GM12878 (cell line): Measurements from ENCODE around the gene ACAD11. TPM values are rescaled to one million over a fixed set of nuclear protein-coding genes. Genes with fewer than 3 reads are reported as not detected.

Experiments used
- ATAC-seq: fragments of 200-7000 bp; cut with Tn5 transposase; 3 replicates; pipeline ENCODE4 v1.9.1; 2020; ENCODE audit warnings: mild to moderate bottlenecking, moderate library complexity
- BruUV-seq: library from RNA; stranded (reverse); fragments of 400-500 nt; replicated peaks from 2 replicates; lab custom pipeline; 2021; lab: Mats Ljungman, UMichigan
- CTCF ChIA-PET: fragments of 300-600 bp; sonication (Branson Sonifier 250); formaldehyde crosslinking; extraction: SDS; loops from one replicate; lab custom pipeline; 2021; ENCODE audit warnings: inconsistent platforms; lab: Yijun Ruan, JAX
- POLR2A ChIA-PET: fragments of 350-600 bp; formaldehyde crosslinking; extraction: SDS; loops from one replicate; lab custom pipeline; 2021; ENCODE audit warnings: inconsistent platforms; lab: Charles Lee
- RAD21 ChIA-PET: fragments of 300-600 bp; sonication (Branson Sonifier 250); formaldehyde crosslinking; loops from one replicate; lab custom pipeline; 2023; ENCODE audit warnings: antibody characterized with exemption; ENCODE audit not compliant: unreplicated experiment; lab: Charles Lee
- SMC1A ChIA-PET: fragments of 300-600 bp; sonication (Branson Sonifier 250); formaldehyde crosslinking; loops from one replicate; lab custom pipeline; 2023; ENCODE audit not compliant: unreplicated experiment, uncharacterized antibody; lab: Charles Lee
- DNase-seq: peaks from one replicate; pipeline ENCODE4 v3.0.0-alpha.2; 2011; ENCODE audit warnings: low read depth, low spot score
- FAIRE-seq: peaks from 3 replicates; lab custom pipeline; 2011; peaks lifted over from hg19 to GRCh38; lab: Jason Lieb, UNC
- H2AFZ ChIP-seq: 2 replicates; pipeline ENCODE4 v1.6.0; 2011; ENCODE audit warnings: low read depth, low read length, control low read depth; ENCODE audit not compliant: control insufficient read depth
- H3K27ac ChIP-seq: 2 replicates; pipeline ENCODE4 v1.5.1; 2011; ENCODE audit warnings: control low read depth; ENCODE audit not compliant: control insufficient read depth, insufficient read depth
- H3K27me3 ChIP-seq, 2 experiments: replicated peaks in 1 of 2; 2 replicates each; pipeline versions ENCODE4 v1.6.0 to v1.6.1; 2011; ENCODE audit warnings: low read length in 1 of 2; ENCODE audit not compliant: control insufficient read depth in 2 of 2, insufficient read depth in 2 of 2
- H3K36me3 ChIP-seq, 2 experiments: 2 replicates each; pipeline ENCODE4 v1.5.1; 2011; ENCODE audit warnings: low read length in 1 of 2; ENCODE audit not compliant: control insufficient read depth in 2 of 2, insufficient read depth in 2 of 2
- H3K4me1 ChIP-seq: 2 replicates; pipeline ENCODE4 v1.6.1; 2011; ENCODE audit warnings: mild to moderate bottlenecking, low read length, moderate library complexity, mixed read lengths; ENCODE audit not compliant: control insufficient read depth, insufficient read depth
- H3K4me2 ChIP-seq: 2 replicates; pipeline ENCODE4 v1.6.0; 2011; ENCODE audit warnings: control low read depth; ENCODE audit not compliant: control insufficient read depth, insufficient read depth
- H3K4me3 ChIP-seq: fragments of 200-600 bp; sonication (generic); 2 replicates; pipeline ENCODE4 v1.5.1; 2016
- H3K79me2 ChIP-seq: 2 replicates; pipeline ENCODE4 v1.6.0; 2011; ENCODE audit warnings: low read length; ENCODE audit not compliant: control insufficient read depth, insufficient read depth
- H3K9ac ChIP-seq: 2 replicates; pipeline ENCODE4 v1.8.0; 2011; ENCODE audit warnings: low read length, control low read depth, mixed read lengths; ENCODE audit not compliant: control insufficient read depth, insufficient read depth
- H3K9me3 ChIP-seq: replicated peaks from 3 replicates; pipeline ENCODE4 v1.5.1; 2011; ENCODE audit warnings: mild to moderate bottlenecking, low read length; ENCODE audit not compliant: control insufficient read depth, insufficient read depth
- H4K20me1 ChIP-seq: 2 replicates; pipeline ENCODE4 v1.6.0; 2011; ENCODE audit not compliant: control insufficient read depth, insufficient read depth
- ATF2 ChIP-seq: IDR thresholded peaks from 2 replicates; pipeline ENCODE4 v1.6.1; 2012; ENCODE audit warnings: low read length, inconsistent platforms
- BACH1 ChIP-seq: fragments of 450-650 bp; IDR thresholded peaks from 2 replicates; pipeline ENCODE4 v1.6.1; 2017; ENCODE audit warnings: mild to moderate bottlenecking, borderline replicate concordance
- BHLHE40 ChIP-seq, 2 experiments: fragments of 450-650 bp in 1 of 2; IDR thresholded peaks; 2 replicates each; pipeline ENCODE4 v1.6.1; 2011 to 2017; ENCODE audit warnings: low read depth in 2 of 2, borderline replicate concordance in 1 of 2, improper control_type of control experiment in 1 of 2, low read length in 1 of 2, mild to moderate bottlenecking in 1 of 2
- BMI1 ChIP-seq: fragments of 450-650 bp; IDR thresholded peaks from 2 replicates; pipeline ENCODE4 v1.6.1; 2016; ENCODE audit warnings: mild to moderate bottlenecking, moderate library complexity, borderline replicate concordance
- CHD1 ChIP-seq: IDR thresholded peaks from 2 replicates; pipeline ENCODE4 v1.6.1; 2012; ENCODE audit warnings: low read depth, low read length, improper control_type of control experiment
- CTCF ChIP-seq, 3 experiments: IDR thresholded peaks in 2 of 3; conservative IDR thresholded peaks in 1 of 3; 2 replicates each; pipeline ENCODE4 v1.5.1; 2011; ENCODE audit warnings: low read depth in 3 of 3, low read length in 3 of 3, mild to moderate bottlenecking in 3 of 3, control low read depth in 2 of 3, moderate library complexity in 2 of 3, inconsistent platforms in 1 of 3, mixed read lengths in 1 of 3; ENCODE audit not compliant: control insufficient read depth in 2 of 3, insufficient read depth in 1 of 3; ENCODE audit errors: extremely low read depth in 1 of 3
- EZH2 ChIP-seq: IDR thresholded peaks from 2 replicates; pipeline ENCODE4 v1.6.1; 2012; ENCODE audit warnings: low read depth, mild to moderate bottlenecking, control low read depth, inconsistent platforms, low read length, borderline replicate concordance; ENCODE audit not compliant: control insufficient read depth
- HDAC2 ChIP-seq: fragments of 200-600 bp; sonication (generic); IDR thresholded peaks from 2 replicates; pipeline ENCODE4 v1.6.1; 2017
- IKZF1 ChIP-seq: fragments of 450-650 bp; conservative IDR thresholded peaks from 2 replicates; pipeline ENCODE4 v1.6.1; 2017; ENCODE audit warnings: antibody characterized with exemption, mild to moderate bottlenecking
- MTA2 ChIP-seq: fragments of 450-650 bp; IDR thresholded peaks from 2 replicates; pipeline ENCODE4 v1.6.1; 2016; ENCODE audit warnings: low read depth, mild to moderate bottlenecking, moderate library complexity
- NR2F1 ChIP-seq: fragments of 450-650 bp; conservative IDR thresholded peaks from 2 replicates; pipeline ENCODE4 v1.6.1; 2017; ENCODE audit warnings: mild to moderate bottlenecking
- PAX8 ChIP-seq: fragments of 450-650 bp; IDR thresholded peaks from 2 replicates; pipeline ENCODE4 v1.6.1; 2017; ENCODE audit warnings: mild to moderate bottlenecking, moderate library complexity
- PML ChIP-seq: IDR thresholded peaks from 2 replicates; pipeline ENCODE4 v1.6.1; 2012; ENCODE audit warnings: low read length, inconsistent platforms
- RCOR1 ChIP-seq: conservative IDR thresholded peaks from 2 replicates; pipeline ENCODE4 v1.6.1; 2012; ENCODE audit warnings: low read depth, low read length, improper control_type of control experiment
- RFX5 ChIP-seq: IDR thresholded peaks from 2 replicates; pipeline ENCODE4 v1.6.1; 2011; ENCODE audit warnings: low read depth, low read length, improper control_type of control experiment
- SIX5 ChIP-seq: IDR thresholded peaks from 2 replicates; pipeline ENCODE4 v1.6.1; 2011; ENCODE audit warnings: mild to moderate bottlenecking, low read depth, low read length, moderate library complexity; ENCODE audit not compliant: severe bottlenecking
- SUPT20H ChIP-seq: IDR thresholded peaks from 2 replicates; pipeline ENCODE4 v1.6.1; 2011; ENCODE audit warnings: low read depth, mild to moderate bottlenecking, low read length, moderate library complexity, borderline replicate concordance; ENCODE audit not compliant: control insufficient read depth
- ZNF687 ChIP-seq: fragments of 450-650 bp; IDR thresholded peaks from 2 replicates; pipeline ENCODE4 v1.6.1; 2017; ENCODE audit warnings: mild to moderate bottlenecking, moderate library complexity
- WGBS: methylation state at CpG from one replicate; pipeline ENCODE4 v1.1.6; 2016; ENCODE audit warnings: low lambda C conversion rate; ENCODE audit not compliant: insufficient replicate concordance, insufficient coverage; ENCODE audit errors: missing lambda C conversion rate; 5-methylcytosine and 5-hydroxymethylcytosine counted together
- in situ Hi-C: fragments of 300-500 bp; cut with MboI; formaldehyde crosslinking; loops from 9 replicates; pipeline ENCODE4 v1.14.3; 2018; ENCODE audit warnings: mixed read lengths
- intact Hi-C: fragments of 100-400 bp; cut with micrococcal nuclease; formaldehyde crosslinking; loops from one replicate; pipeline ENCODE4 v1.14.2; 2022; ENCODE audit not compliant: unreplicated experiment
- polyA plus RNA-seq, 11 experiments: library from polyadenylated mRNA; depleted of rRNA in 4 of 11; unstranded in 6 of 11; stranded (reverse) in 5 of 11; fragments of >200 nt; fragmentation: Nextera tagmentation in 4 of 11; fragmentation: Illumina TruSeq in 1 of 11; extraction: Ambion mirVana in 4 of 11; extraction: Trizol in 1 of 11; gene quantifications; 1 replicate in 1 of 11; 2 replicates in 10 of 11; pipeline versions ENCODE4 v1.2.1 to v1.2.3, GENCODE V29; 2011 to 2016; ENCODE audit warnings: inconsistent platforms in 2 of 11, missing spikeins in 2 of 11, low read depth in 1 of 11
- total RNA-seq, 4 experiments: library from RNA; depleted of rRNA in 3 of 4; stranded (reverse); fragments of >200 nt in 3 of 4; fragmentation: Illumina TruSeq in 1 of 4; extraction: Trizol in 1 of 4; gene quantifications; 2 replicates each; pipeline versions ENCODE4 v1.2.1 to v1.2.3, GENCODE V29; 2013 to 2021

ACAD11 gene
- total and polyA plus RNA-seq, 10 of the 15 experiments (the other 5 are each of a cell fraction or from before 2014, with no cell fraction given): 2.4 to 15.9 (median 10.4) TPM

- H3K27me3 ChIP-seq: no peaks in the 10 kb centered on the region
- TF ChIP-seq MTA2 (no peak), IKZF1 (no peak), CHD1 (no peak), EZH2 (no peak), SUPT20H (no peak), BACH1 (no peak), HDAC2 (no peak), RFX5 (no peak), BMI1 (no peak), ATF2 (no peak), RCOR1 (no peak), PAX8 (no peak), ZNF687 (no peak), BHLHE40 (IDR thresholded peaks at IDR 0.05; ENCODE audit: borderline replicate concordance in 1 of 2, low read depth in 2 of 2, low read length in 1 of 2) (no peak), CTCF (IDR thresholded peaks at IDR 0.05 in 2 of 3, conservative IDR thresholded peaks at IDR 0.05 in 1 of 3; ENCODE audit: control insufficient read depth in 2 of 3, extremely low read depth in 1 of 3, insufficient read depth in 1 of 3, low read depth in 3 of 3, low read length in 3 of 3) (no peak), SIX5 (no peak), NR2F1 (no peak), PML (no peak)
- ChIA-PET POLR2A (interaction anchor here (0.6 kb wide), 1 partner anchor 23 kb away, joined by 4 read pairs; no protein-coding TSS in a partner anchor), SMC1A (interaction anchor here (0.7 to 1.6 kb wide), 3 partner anchors 21 to 97 kb away, joined by 3 to 5 read pairs (median 4); no protein-coding TSS in a partner anchor), CTCF (interaction anchor here (0.8 to 4.6 kb wide), 2 partner anchors 10 to 80 kb away, joined by 3 to 37 read pairs; no protein-coding TSS in a partner anchor), RAD21 (interaction anchor here (0.6 to 1.0 kb wide), 2 partner anchors 97 to 544 kb away, joined by 3 to 6 read pairs; no protein-coding TSS in a partner anchor)
- ATAC-seq: no peak
- no peak overlapping the region for H3K4me2 ChIP-seq
- no TSS peak for BruUV-seq
- H3K9me3 ChIP-seq: no peaks in the 10 kb centered on the region
- no peak overlapping the region for H3K4me3 ChIP-seq
- in situ Hi-C loops: loop anchor here (10.0 to 25.0 kb wide), 2 partner anchors 99 to 842 kb away; no protein-coding TSS in a partner anchor
- no peak overlapping the region for H3K9ac ChIP-seq
- no peak overlapping the region for H2AFZ ChIP-seq
- no peak overlapping the region for H3K27ac ChIP-seq
- WGBS: 93% methylated on average over 3 of the region's 3 CpGs
- H3K4me1 ChIP-seq: peaks cover 16% of the 10 kb centered on the region
- no peak for FAIRE-seq
- intact Hi-C loops: no loop called here
- H3K36me3 ChIP-seq: peaks cover 0 to 6% of the 10 kb centered on the region in 2 experiments; a peak in 2 of 4 replicates
- H4K20me1 ChIP-seq: no peaks in the 10 kb centered on the region
- no peaks in the 10 kb centered on the region for H3K79me2 ChIP-seq
- DNase-seq: no peak
Observed at GRCh38 chr3:132545471-132545870, 114.1 kb downstream of the ACAD11 start.
